RKO (cell line): ENCODE measurements around the gene ASTN1.

Experiments
- DNase-seq: peaks from one replicate; pipeline ENCODE4 v3.0.0-alpha.2; 2016; ENCODE audit warnings: low spot score

The ASTN1 gene

DNA sequence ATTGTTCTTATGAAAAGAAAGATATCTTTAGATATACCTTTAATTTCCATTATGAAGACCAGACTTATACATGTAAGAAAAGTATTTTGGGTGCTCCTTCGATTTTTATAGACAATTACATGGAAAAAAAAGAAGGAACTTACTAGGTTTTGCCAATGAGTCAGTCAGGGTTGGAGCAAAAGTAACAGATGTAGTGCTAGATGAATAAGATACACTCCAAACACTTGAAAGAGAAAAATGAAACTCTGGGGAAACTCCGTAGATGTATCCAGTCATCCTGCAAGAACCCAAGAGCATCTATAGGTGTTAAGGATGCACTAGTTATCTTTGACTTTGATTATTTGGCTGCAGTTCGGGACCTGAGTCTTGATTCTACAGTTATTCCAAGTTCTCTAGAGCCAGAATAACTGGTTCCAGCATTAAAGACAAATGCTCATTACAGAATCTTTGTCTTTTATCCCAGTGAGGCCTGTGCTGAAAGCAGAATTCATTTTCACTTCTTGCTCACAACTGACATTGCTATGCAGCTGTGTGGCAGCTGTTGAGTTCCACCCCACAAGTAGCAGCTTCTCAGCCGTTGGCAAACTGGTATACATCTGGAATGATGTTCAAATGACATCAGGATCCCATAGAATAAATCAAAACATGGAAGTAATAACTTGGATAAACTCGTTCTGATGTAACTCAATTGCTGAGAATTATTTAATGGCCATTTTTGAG is 326.1 kb downstream of the ASTN1 start:
- DNase-seq = no peak

DNA sequence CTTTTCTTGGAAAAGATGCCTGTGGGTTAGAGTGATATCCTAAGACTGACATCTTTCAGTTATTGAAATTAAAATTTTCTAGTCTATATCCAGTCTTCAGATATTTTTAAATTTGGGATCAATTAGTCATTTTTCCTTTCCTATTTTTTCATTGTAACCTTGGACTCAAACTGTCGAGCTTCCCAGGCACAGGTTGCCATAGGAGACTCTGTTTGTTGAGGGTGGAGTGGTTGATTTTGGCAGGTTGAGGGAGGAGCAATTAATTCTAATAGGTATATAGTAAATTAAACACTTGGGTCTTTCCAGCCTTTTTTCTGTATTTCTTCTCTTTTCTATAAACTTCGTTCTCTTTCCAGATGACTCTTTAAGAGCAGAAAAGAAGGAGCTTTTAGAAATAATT is 326.8 kb downstream of the ASTN1 start:
- no peak for DNase-seq

DNA sequence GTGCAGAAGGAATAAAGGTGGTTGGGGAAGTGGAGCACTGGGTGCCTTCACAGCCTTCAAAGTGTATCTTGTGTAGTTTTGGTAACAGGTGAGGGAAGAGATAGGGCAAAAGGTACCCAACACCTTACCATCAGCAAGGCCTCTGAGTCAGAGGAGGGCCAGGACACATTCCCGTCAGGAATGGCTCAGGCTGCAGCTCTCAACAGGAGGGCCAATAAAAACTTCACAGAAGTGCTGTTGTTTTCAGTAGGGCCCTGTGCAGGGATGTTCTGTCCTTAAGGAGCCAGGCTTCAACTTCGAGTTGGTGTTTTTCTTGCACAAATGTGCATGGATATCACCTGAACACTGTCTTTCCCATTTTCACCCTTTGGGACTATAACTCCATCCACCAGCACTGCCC is 333.4 kb downstream of the ASTN1 start:
- DNase-seq = no peak

DNA sequence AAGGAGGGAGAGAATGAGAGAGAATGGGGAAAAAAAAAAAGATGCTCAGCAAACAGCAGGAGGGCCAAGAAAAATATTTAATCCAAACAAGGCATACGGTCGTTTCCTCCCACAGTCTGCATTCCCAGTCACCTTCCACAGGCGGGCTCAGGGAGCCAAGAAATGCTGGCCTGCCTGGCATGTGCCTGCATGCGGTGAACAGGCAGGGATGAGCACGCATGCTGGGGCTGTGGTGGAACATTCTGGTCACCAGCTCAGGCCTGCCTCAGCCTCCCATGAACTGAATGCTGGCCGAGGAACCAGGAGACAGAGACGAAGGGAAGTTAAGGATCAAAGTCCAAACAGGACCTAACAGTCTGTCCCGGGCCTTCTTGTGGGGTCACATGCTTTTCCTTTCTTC is 335.3 kb downstream of the ASTN1 start:
- no peak for DNase-seq

GRCh38 chr1:176826265-176826664 is 338.2 kb downstream of the ASTN1 start:
- DNase-seq = no peak

DNA sequence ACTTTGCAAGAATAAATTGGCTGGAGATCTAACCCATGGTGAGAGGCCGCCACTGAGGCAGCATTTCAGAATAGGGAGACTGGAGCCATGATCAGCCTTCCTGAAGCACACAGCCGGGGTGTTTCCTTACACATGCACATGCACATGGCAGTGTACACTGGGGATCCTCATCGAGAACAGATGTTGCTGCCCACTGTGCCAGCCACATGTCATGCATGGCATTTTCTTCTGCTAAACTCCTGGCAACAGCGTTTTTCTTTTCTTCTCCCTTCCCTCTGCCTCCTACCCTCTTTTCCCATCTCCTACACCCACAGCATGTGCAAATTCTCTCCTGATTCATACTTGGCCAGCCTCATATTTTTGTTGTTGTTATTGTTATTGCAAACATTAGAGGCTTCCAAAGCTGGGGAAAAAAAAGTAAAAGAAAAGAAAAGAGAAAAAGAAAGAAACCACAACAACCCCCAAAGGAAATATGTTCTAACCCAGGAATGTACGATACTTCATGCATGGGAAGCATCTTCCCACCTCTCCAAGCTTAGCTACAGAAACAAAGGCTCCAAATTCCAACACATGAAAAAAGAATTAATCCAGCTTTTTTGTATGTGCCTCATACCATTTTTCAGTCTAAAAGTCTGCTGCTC is 344.0 kb downstream of the ASTN1 start:
- DNase-seq = no peak

DNA sequence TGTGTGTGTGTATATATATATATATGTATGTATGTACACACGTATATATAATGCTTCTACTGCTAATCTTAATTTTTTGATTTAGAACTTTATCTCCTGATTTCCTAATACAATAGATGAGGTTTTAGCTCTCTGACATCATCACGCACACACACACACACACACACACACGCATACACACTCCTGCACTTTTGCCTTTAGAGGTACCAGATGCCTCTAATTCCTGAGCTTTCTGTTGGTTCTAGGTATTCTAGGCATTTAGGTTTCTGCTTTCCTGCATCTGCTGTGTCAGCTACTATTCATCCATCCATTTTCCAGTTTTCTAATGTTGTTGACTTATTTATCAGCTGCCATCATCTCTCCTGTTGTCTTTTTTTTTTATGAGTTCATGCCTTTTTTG is 348.3 kb downstream of the ASTN1 start:
- no peak for DNase-seq

DNA sequence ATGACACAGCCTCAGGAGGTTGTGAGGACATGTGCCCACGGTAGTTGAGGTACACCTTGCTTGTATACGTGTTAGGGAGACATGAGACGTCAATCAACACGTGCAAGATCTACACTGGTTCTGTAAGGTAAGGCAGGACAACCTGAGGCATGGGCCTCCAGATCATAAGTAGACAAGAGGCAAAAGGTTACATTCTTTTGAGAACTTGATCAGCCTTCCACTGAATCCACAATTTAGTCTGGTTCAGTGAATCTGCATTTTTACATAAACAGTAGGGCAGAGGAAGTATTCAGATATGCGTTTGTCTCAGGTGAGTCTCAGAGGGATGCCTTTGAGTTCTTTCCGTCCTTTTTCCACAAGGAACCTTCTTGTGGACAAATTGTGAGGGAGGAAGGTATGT is 348.9 kb downstream of the ASTN1 start:
- no peak for DNase-seq

DNA sequence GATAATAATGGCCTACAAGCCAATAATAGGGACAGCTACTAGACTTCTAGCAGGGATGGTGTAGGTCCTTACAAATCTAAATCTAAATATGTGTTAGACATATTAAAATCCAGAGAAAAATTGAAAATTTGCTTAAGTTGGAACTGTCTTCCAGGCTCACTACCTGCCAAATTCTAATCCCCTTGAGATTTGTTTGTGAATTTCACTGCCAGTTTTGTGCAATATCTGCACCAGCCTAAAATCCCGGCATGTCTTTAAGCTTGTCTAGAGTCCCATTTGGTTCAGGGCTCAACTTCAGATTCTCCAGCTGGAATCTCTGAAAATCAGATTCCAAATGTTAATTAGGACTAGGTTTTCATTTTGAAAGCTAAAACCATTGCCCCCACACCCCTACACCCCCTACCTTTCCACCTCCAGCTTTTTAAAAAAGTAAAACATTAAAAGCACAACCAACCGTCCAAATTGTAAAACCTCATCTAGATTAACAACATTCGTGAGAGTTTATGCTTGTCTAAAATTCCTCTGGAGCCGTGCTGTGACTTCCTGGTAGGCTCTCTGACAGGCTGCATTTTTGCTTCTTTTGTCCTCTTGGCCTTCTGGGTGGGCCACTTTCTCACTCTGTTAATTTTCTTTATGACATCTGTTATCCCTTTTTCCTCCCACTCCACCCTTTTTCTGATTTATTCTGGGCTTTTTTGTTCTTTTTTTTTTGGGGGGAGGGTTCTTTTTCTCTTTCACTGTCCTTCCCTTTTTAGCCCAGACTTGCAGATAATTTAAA is 352.8 kb downstream of the ASTN1 start:
- no peak for DNase-seq

- no peak for DNase-seq
Observed at GRCh38 chr1:176809292-176809691, 355.2 kb downstream of the ASTN1 start.
